ENCODE measurements around the gene EDAR. TPM values are rescaled to one million over a fixed set of nuclear protein-coding genes. Genes with fewer than 3 reads are reported as not detected.

Gene EDAR
- total and polyA plus RNA-seq, 8 donors = 0.47 to 8.1 (median 5.9) TPM; not detected in 1

DNA sequence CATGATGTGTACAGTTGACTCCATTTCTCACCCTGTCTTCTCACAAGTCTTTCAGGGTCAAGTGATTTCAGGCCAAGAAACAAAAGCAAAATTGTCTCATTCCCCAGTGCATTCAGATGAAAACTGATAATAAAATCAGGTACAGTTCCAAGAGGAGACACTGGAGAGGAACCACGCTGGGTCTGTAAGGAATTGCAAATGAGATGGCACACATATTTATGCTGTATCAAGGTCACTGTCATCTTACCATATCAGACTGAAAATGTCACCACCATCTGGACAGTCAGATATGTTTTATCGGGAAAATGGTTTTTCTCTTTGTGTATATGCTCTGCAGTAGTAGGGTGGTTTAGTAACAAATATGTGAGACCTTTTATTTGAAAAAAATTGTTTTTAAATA, 110.7 kb downstream of the EDAR start:
- DNase-seq (no peak), ATAC-seq (no peak)
- Histone ChIP-seq H3K4me1 (no peaks in the 10 kb centered on the region), H3K9me3 (peaks cover 0 to 19% of the 10 kb centered on the region in 2 donors), H3K4me3 (no peak overlapping the region), H3K36me3 (no peaks in the 10 kb centered on the region), H3K27me3 (no peaks in the 10 kb centered on the region), H3K27ac (no peak overlapping the region)
- intact Hi-C loops (cut with DNase I) = no loop called here
- TF ChIP-seq, protein P1, sequence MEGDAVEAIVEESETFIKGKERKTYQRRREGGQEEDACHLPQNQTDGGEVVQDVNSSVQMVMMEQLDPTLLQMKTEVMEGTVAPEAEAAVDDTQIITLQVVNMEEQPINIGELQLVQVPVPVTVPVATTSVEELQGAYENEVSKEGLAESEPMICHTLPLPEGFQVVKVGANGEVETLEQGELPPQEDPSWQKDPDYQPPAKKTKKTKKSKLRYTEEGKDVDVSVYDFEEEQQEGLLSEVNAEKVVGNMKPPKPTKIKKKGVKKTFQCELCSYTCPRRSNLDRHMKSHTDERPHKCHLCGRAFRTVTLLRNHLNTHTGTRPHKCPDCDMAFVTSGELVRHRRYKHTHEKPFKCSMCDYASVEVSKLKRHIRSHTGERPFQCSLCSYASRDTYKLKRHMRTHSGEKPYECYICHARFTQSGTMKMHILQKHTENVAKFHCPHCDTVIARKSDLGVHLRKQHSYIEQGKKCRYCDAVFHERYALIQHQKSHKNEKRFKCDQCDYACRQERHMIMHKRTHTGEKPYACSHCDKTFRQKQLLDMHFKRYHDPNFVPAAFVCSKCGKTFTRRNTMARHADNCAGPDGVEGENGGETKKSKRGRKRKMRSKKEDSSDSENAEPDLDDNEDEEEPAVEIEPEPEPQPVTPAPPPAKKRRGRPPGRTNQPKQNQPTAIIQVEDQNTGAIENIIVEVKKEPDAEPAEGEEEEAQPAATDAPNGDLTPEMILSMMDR (IDR thresholded peaks at IDR 0.05) = no peak

DNA sequence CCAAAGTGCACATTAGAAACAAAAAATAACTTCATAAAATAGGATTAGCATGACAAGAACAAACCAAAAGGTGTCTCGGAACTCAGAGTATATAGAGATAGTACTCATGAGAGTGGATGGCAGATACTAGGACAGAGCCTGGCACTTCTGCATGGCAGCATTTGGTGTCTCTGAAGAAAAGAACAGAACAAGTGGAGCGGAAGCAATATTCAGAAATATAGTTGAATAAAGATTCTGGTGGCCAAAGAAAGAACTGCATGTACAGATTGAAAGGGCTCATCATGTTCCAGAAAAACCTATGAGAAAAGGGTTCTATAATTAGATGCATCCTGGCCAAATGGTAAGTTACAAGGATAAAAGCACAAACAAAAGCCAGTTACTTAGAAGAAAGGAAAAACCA, 111.5 kb downstream of the EDAR start:
- TF ChIP-seq, protein P1 (IDR thresholded peaks at IDR 0.05) = no peak
- Histone ChIP-seq H3K9me3 (peaks cover 0 to 17% of the 10 kb centered on the region in 2 donors), H3K27ac (no peak overlapping the region), H3K4me3 (no peak overlapping the region), H3K36me3 (no peaks in the 10 kb centered on the region), H3K27me3 (no peaks in the 10 kb centered on the region), H3K4me1 (no peaks in the 10 kb centered on the region)
- no peak for DNase-seq
- no peak for ATAC-seq
- intact Hi-C loops (cut with DNase I) = no loop called here

DNA sequence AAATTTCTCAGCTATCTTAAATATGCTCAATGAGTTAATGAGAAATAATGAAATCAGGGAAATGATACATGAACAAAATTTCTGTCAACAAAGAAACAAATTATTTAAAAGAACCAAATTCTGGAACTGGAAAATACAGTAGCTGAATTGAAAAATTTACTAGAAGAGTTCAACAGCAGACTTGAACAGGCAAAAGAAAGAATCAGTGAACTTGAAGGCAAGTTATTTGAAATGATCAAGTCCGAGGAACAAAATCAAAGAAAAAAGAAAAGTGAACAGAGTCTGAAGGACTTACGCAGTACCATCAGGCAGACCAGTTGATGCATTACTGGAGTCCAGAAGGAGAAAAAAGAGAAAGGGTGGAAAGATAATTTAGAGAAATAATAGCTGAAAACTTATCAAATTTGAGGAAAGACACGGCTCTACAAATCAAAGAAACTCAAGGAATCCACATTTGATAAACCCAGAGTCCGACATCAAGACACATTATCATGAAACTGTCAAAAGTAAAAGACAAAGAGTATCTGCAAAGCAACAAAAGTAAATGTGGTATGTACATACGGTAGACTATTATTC, 118.9 kb downstream of the EDAR start:
- Histone ChIP-seq H3K9me3 (peaks cover 0 to 21% of the 10 kb centered on the region in 2 donors), H3K4me1 (no peaks in the 10 kb centered on the region), H3K4me3 (no peak overlapping the region), H3K27ac (no peak overlapping the region), H3K36me3 (no peaks in the 10 kb centered on the region), H3K27me3 (no peaks in the 10 kb centered on the region)
- intact Hi-C loops (cut with DNase I) = no loop called here
- ATAC-seq = no peak
- TF ChIP-seq, protein P1 (IDR thresholded peaks at IDR 0.05) = no peak
- no peak for DNase-seq

DNA sequence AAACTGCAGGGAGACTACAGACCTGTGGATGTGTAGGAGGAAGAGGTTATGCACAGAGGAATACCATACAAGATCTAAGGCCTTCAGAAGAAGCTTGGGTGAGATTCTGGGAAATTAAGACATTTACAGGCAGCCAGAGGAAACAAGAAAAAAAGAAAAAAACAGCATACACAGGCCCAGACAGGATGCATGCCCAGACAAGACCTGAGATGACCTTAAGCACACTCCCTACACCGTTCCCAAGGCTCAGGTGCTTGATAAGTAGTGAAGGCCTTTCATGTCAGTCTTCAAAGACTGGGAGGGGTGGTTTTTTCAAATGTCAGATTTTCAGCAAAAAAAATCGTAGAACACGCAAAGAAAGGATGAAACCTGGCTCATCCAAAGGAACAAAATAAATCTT, 119.5 kb downstream of the EDAR start:
- intact Hi-C loops (cut with DNase I) = no loop called here

DNA sequence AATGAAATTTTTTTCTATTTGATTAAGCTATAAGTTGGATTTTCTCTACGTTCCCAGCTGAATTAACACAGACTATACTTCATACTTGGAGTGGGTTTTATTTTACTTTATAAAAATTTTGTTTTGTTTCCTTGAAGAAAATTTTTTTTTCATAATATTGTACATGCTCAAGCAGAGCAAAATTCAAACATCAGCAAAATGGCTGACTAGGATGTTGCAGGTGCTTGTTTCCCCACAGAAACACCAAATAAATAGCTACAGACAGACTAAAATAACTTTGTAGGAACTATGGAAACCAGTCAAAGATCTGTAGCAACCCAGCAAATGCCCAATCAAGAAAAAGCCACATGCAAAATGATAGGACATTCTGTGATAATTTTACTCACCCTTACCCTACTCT, 120.1 kb downstream of the EDAR start:
- intact Hi-C loops (cut with DNase I) = no loop called here
- peaks cover 0 to 21% of the 10 kb centered on the region in 2 donors for H3K9me3 ChIP-seq
- H3K36me3 ChIP-seq = no peaks in the 10 kb centered on the region
- ATAC-seq (no peak), DNase-seq (no peak)
- TF ChIP-seq, protein P1 (IDR thresholded peaks at IDR 0.05) = no peak
- no peaks in the 10 kb centered on the region for H3K27me3 ChIP-seq
- no peaks in the 10 kb centered on the region for H3K4me1 ChIP-seq
- no peak overlapping the region for H3K27ac ChIP-seq
- H3K4me3 ChIP-seq = no peak overlapping the region

More for the DNA sequence above, 119.5 kb downstream of the EDAR start:
- Histone ChIP-seq H3K4me1 (no peaks in the 10 kb centered on the region), H3K27ac (no peak overlapping the region), H3K27me3 (no peaks in the 10 kb centered on the region), H3K36me3 (no peaks in the 10 kb centered on the region), H3K4me3 (no peak overlapping the region), H3K9me3 (peaks cover 0 to 21% of the 10 kb centered on the region in 2 donors)
- DNase-seq (no peak), ATAC-seq (no peak)
- TF ChIP-seq, protein P1 (IDR thresholded peaks at IDR 0.05) = no peak

All from left lung (tissue), 10 donors.